Fibroblast of lung (primary cell): ENCODE results near the gene NES. TPM values are rescaled to one million over a fixed set of nuclear protein-coding genes. Genes with fewer than 3 reads are reported as not detected.

Source experiments
- DNase-seq, 2 donors: peaks; one replicate each; pipeline versions ENCODE4 v3.0.0 to v3.0.0-alpha.2; 2010; ENCODE audit warnings: low read depth in 2 of 2
- H2AFZ ChIP-seq: 2 replicates; pipeline ENCODE4 v1.5.1; 2012; ENCODE audit warnings: low read length, control low read depth, inconsistent platforms
- H3K27ac ChIP-seq: 2 replicates; pipeline ENCODE4 v1.5.1; 2011; ENCODE audit warnings: low read length, control low read depth; ENCODE audit not compliant: insufficient read depth
- H3K27me3 ChIP-seq: 2 replicates; pipeline ENCODE4 v1.5.1; 2011; ENCODE audit warnings: mild to moderate bottlenecking, low read length; ENCODE audit not compliant: control insufficient read depth, insufficient read depth
- H3K36me3 ChIP-seq: 2 replicates; pipeline ENCODE4 v1.5.1; 2011; ENCODE audit warnings: low read length; ENCODE audit not compliant: control insufficient read depth, insufficient read depth
- H3K4me1 ChIP-seq: 2 replicates; pipeline ENCODE4 v1.5.1; 2011; ENCODE audit warnings: low read length; ENCODE audit not compliant: control insufficient read depth, insufficient read depth; ENCODE audit errors: extremely low read depth
- H3K4me2 ChIP-seq: 2 replicates; pipeline ENCODE4 v1.5.1; 2011; ENCODE audit warnings: low read length, control low read depth; ENCODE audit not compliant: insufficient read depth; ENCODE audit errors: extremely low read depth
- H3K4me3 ChIP-seq, 4 experiments: fragments of 200-600 bp in 1 of 4; sonication (generic) in 1 of 4; replicated peaks in 1 of 4; 2 replicates each; pipeline ENCODE4 v1.5.1; 2011 to 2016; ENCODE audit warnings: low read length in 4 of 4, low read depth in 3 of 4, mild to moderate bottlenecking in 3 of 4, control low read depth in 2 of 4, inconsistent platforms in 1 of 4, mixed read lengths in 1 of 4; ENCODE audit not compliant: insufficient read depth in 1 of 4; ENCODE audit errors: control extremely low read depth in 1 of 4
- H3K79me2 ChIP-seq: 2 replicates; pipeline ENCODE4 v1.5.1; 2012; ENCODE audit warnings: mild to moderate bottlenecking, low read length, inconsistent platforms; ENCODE audit not compliant: control insufficient read depth, insufficient read depth
- H3K9ac ChIP-seq: 2 replicates; pipeline ENCODE4 v1.5.1; 2011; ENCODE audit warnings: mild to moderate bottlenecking, low read length, control low read depth; ENCODE audit not compliant: insufficient read depth
- H3K9me3 ChIP-seq: 2 replicates; pipeline ENCODE4 v1.5.1; 2012; ENCODE audit warnings: low read depth, low read length; ENCODE audit not compliant: control insufficient read depth, insufficient read depth
- H4K20me1 ChIP-seq: 2 replicates; pipeline ENCODE4 v1.5.1; 2011; ENCODE audit warnings: low read length; ENCODE audit not compliant: control insufficient read depth, insufficient read depth; ENCODE audit errors: extremely low read depth
- EZH2 ChIP-seq: IDR thresholded peaks from 2 replicates; pipeline ENCODE4 v1.5.1; 2012; ENCODE audit warnings: low read length, control low read depth, mild to moderate bottlenecking; ENCODE audit errors: missing control alignments
- polyA plus RNA-seq, 2 donors: library from polyadenylated mRNA; depleted of rRNA in 1 of 2; stranded (reverse) in 1 of 2; unstranded in 1 of 2; fragments of >200 nt; gene quantifications; 2 replicates each; pipeline ENCODE4 v1.2.1, GENCODE V29; 2011 to 2012; ENCODE audit warnings: missing spikeins in 1 of 2
- total RNA-seq: library from RNA; depleted of rRNA; stranded (reverse); fragments of >200 nt; gene quantifications from 2 replicates; pipeline ENCODE4 v1.2.1, GENCODE V29; 2014
- TF ChIP-seq, protein P1 (sequence below), 2 donors: IDR thresholded peaks in 1 of 2; conservative IDR thresholded peaks in 1 of 2; 1 replicate in 1 of 2; 2 replicates in 1 of 2; pipeline ENCODE4 v1.5.1; 2011 to 2012; ENCODE audit warnings: low read length in 2 of 2, control low read depth in 1 of 2, inconsistent platforms in 1 of 2, low read depth in 1 of 2, mild to moderate bottlenecking in 1 of 2

NES gene
- total and polyA plus RNA-seq, 2 donors (not counting 1 experiment from before 2014, with no cell fraction given): 34.6 to 87.4 TPM

DNA sequence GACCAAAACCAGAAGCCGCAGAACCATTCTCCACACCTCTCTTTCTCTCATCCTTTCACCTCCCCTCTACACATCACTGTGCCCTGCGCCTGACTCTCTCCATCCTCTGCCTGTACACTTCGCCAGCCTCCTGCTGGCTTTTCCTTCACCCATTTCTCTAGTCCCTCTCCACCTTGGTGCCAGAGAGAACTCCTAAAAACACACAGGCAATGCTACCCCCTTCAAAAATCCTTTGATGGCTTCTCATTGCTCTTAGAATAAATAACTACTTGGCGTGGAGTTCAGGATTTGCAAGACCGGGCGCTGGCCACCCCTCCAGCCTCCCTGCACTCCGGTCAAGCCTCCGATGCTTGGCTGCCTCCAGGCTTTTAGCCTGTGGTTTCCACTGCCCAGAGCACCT, 19.5 kb upstream of the NES start:
- Histone ChIP-seq H3K36me3 (peaks cover 8% of the 10 kb centered on the region), H3K27ac (no peak overlapping the region), H3K4me2 (no peak overlapping the region), H3K4me3 (no peak overlapping the region), H4K20me1 (no peaks in the 10 kb centered on the region), H3K79me2 (no peaks in the 10 kb centered on the region), H3K27me3 (no peaks in the 10 kb centered on the region), H3K4me1 (no peaks in the 10 kb centered on the region), H2AFZ (no peak overlapping the region), H3K9me3 (no peaks in the 10 kb centered on the region), H3K9ac (no peak overlapping the region)
- no peak for TF ChIP-seq EZH2
- TF ChIP-seq, protein P1, sequence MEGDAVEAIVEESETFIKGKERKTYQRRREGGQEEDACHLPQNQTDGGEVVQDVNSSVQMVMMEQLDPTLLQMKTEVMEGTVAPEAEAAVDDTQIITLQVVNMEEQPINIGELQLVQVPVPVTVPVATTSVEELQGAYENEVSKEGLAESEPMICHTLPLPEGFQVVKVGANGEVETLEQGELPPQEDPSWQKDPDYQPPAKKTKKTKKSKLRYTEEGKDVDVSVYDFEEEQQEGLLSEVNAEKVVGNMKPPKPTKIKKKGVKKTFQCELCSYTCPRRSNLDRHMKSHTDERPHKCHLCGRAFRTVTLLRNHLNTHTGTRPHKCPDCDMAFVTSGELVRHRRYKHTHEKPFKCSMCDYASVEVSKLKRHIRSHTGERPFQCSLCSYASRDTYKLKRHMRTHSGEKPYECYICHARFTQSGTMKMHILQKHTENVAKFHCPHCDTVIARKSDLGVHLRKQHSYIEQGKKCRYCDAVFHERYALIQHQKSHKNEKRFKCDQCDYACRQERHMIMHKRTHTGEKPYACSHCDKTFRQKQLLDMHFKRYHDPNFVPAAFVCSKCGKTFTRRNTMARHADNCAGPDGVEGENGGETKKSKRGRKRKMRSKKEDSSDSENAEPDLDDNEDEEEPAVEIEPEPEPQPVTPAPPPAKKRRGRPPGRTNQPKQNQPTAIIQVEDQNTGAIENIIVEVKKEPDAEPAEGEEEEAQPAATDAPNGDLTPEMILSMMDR (conservative IDR thresholded peaks at IDR 0.05 in 1 of 2, IDR thresholded peaks at IDR 0.05 in 1 of 2; ENCODE audit: low read depth in 1 of 2, low read length in 2 of 2): no peak
- no peak for DNase-seq

DNA sequence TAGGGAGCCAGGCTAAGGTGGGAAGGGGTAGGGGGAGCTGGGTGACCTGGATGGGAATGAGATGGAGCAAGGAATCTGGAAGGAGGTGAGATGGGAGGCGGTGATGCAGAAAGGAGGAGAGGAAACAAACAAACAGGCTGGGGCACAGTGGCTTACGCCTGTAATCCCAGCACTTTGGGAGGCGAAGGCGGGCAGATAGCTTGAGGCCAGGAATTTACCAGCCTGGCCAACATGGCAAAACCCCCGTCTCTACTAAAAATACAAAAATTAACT, 17.4 kb upstream of the NES start:
- H2AFZ ChIP-seq: no peak overlapping the region

DNA sequence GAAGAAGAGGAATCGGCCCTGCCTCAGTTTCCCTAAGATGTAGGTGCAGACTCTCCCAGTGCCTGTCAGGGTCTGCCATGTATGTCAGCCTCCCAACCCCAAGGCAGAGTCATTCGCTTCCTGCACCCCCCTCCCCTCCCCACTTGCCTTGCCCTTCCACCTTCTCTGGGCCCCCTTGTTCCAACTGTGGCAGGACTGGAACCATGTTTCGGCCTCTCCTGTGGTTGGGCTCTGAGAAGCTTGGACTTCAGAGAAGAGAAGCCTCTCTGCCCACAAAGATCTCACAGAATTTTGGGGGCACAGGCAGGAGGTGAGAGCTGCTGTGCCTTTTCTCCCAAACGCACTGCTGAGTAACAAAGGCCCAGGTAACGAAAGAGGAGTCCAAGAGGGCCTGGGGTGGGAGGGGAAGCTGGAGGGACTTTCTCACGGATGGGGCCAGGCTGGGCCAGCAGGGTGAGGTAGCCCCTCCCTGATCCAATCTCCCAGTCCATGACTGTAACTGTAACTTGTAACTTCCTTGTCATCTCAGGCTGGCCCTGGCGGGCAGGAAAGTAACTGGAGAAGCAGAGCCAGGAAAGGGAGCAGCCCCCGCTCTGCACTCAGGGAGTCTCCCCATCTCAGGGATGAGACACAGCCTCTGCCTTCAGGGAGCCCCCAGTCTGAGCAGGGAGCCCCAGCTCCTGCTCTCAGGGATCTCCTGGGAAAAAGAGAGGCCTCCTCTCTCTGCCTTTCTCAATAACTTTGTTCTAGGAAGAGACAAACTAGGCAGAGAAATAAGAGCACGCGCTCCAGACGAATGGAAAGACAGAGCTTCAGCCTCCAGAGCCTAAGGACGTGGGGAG, 16.9 kb upstream of the NES start:
- no peaks in the 10 kb centered on the region for H3K36me3 ChIP-seq
- H2AFZ ChIP-seq: no peak overlapping the region
- TF ChIP-seq, protein P1 (conservative IDR thresholded peaks at IDR 0.05 in 1 of 2, IDR thresholded peaks at IDR 0.05 in 1 of 2; ENCODE audit: low read depth in 1 of 2, low read length in 2 of 2): no peak
- TF ChIP-seq EZH2: no peak
- H3K27ac ChIP-seq: no peak overlapping the region
- peaks cover 15% of the 10 kb centered on the region for H3K4me1 ChIP-seq
- H4K20me1 ChIP-seq: no peaks in the 10 kb centered on the region
- no peak for DNase-seq
- no peaks in the 10 kb centered on the region for H3K9me3 ChIP-seq
- H3K79me2 ChIP-seq: no peaks in the 10 kb centered on the region
- no peak overlapping the region for H3K9ac ChIP-seq
- no peak overlapping the region for H3K4me2 ChIP-seq
- H3K27me3 ChIP-seq: no peaks in the 10 kb centered on the region
- H3K4me3 ChIP-seq: no peak overlapping the region

More for the DNA sequence above, 17.4 kb upstream of the NES start:
- Histone ChIP-seq H3K27ac (no peak overlapping the region), H3K4me3 (no peak overlapping the region), H4K20me1 (no peaks in the 10 kb centered on the region), H3K36me3 (no peaks in the 10 kb centered on the region), H3K4me1 (peaks cover 11% of the 10 kb centered on the region), H3K79me2 (no peaks in the 10 kb centered on the region), H3K9me3 (no peaks in the 10 kb centered on the region), H3K4me2 (no peak overlapping the region), H3K27me3 (no peaks in the 10 kb centered on the region), H3K9ac (no peak overlapping the region)
- DNase-seq: no peak
- TF ChIP-seq, protein P1 (conservative IDR thresholded peaks at IDR 0.05 in 1 of 2, IDR thresholded peaks at IDR 0.05 in 1 of 2; ENCODE audit: low read depth in 1 of 2, low read length in 2 of 2): no peak
- no peak for TF ChIP-seq EZH2
